K562 (cell line): ENCODE data around the gene MKRN1. TPM values are rescaled to one million over a fixed set of nuclear protein-coding genes. Genes with fewer than 3 reads are reported as not detected.

ENCODE experiments used
- ATAC-seq: fragments of 200-7000 bp; cut with Tn5 transposase; 3 replicates; pipeline ENCODE4 v1.9.1; 2020; ENCODE audit warnings: moderate library complexity
- BruUV-seq: library from RNA; stranded (reverse); fragments of 400-500 nt; replicated peaks from 2 replicates; lab custom pipeline; 2021; lab: Mats Ljungman, UMichigan
- CTCF ChIA-PET: fragments of 300-600 bp; formaldehyde crosslinking; extraction: SDS; loops from one replicate; lab custom pipeline; 2021; ENCODE audit warnings: low intra/inter-chr PET ratio; lab: Yijun Ruan, JAX
- POLR2A ChIA-PET: fragments of 300-600, 350-650 bp; sonication (Branson Sonifier 250); formaldehyde crosslinking; extraction: SDS; loops from one replicate; lab custom pipeline; 2021; ENCODE audit warnings: antibody characterized with exemption, inconsistent platforms; lab: Yijun Ruan, JAX
- DNase-seq, 4 experiments: peaks; one replicate each; pipeline versions ENCODE4 v3.0.0 to v3.0.0-alpha.2; 2011 to 2018; ENCODE audit warnings: low spot score in 3 of 4, mixed read lengths in 3 of 4; ENCODE audit errors: extremely low read depth in 1 of 4
- FAIRE-seq: peaks from 2 replicates; lab custom pipeline; 2011; peaks lifted over from hg19 to GRCh38; lab: Jason Lieb, UNC
- H2AFZ ChIP-seq: 2 replicates; pipeline ENCODE4 v1.6.0; 2011; ENCODE audit warnings: low read depth, low read length, control low read depth, inconsistent platforms
- H3K27ac ChIP-seq: fragments of 200-600 bp; 3 replicates; pipeline ENCODE4 v1.8.0; 2011; ENCODE audit warnings: low read depth, mild to moderate bottlenecking, control low read depth, inconsistent platforms, low read length, moderate library complexity, mixed read lengths; ENCODE audit errors: extremely low read depth
- H3K27me3 ChIP-seq, 2 experiments: fragments of 300-600 bp in 1 of 2; 2 replicates in 1 of 2; 3 replicates in 1 of 2; pipeline versions ENCODE4 v1.6.0 to v1.8.0; 2011; ENCODE audit warnings: inconsistent platforms in 2 of 2, low read length in 2 of 2, mild to moderate bottlenecking in 1 of 2, mixed read lengths in 1 of 2, moderate library complexity in 1 of 2; ENCODE audit not compliant: control insufficient read depth in 2 of 2, insufficient read depth in 2 of 2
- H3K36me3 ChIP-seq: fragments of 300-600 bp; 3 replicates; pipeline ENCODE4 v1.8.0; 2011; ENCODE audit warnings: mild to moderate bottlenecking, low read length, inconsistent platforms; ENCODE audit not compliant: control insufficient read depth, insufficient read depth
- H3K4me1 ChIP-seq, 2 experiments: fragments of 200-600 bp in 1 of 2; replicated peaks in 1 of 2; 2 replicates in 1 of 2; 3 replicates in 1 of 2; pipeline versions ENCODE4 v1.5.1 to v1.8.0; 2011; ENCODE audit warnings: inconsistent platforms in 2 of 2, low read length in 2 of 2, mild to moderate bottlenecking in 1 of 2, mixed read lengths in 1 of 2, moderate library complexity in 1 of 2; ENCODE audit not compliant: control insufficient read depth in 2 of 2, insufficient read depth in 2 of 2
- H3K4me2 ChIP-seq: 2 replicates; pipeline ENCODE4 v1.6.1; 2011; ENCODE audit warnings: low read length, control low read depth, inconsistent platforms, mixed read lengths; ENCODE audit not compliant: insufficient read depth
- H3K4me3 ChIP-seq: fragments of 200-600 bp; sonication (generic), shearing (Covaris generic); 2 replicates; pipeline ENCODE4 v1.5.1; 2016; ENCODE audit warnings: control low read depth, inconsistent platforms
- H3K79me2 ChIP-seq: fragments of 200-600 bp; 3 replicates; pipeline ENCODE4 v1.8.0; 2011; ENCODE audit warnings: low read length, inconsistent platforms; ENCODE audit not compliant: control insufficient read depth, insufficient read depth
- H3K9ac ChIP-seq, 2 experiments: 2 replicates each; pipeline versions ENCODE4 v1.6.0 to v1.6.1; 2011; ENCODE audit warnings: low read depth in 2 of 2, low read length in 2 of 2, control low read depth in 1 of 2, inconsistent platforms in 1 of 2, mild to moderate bottlenecking in 1 of 2, mixed read lengths in 1 of 2; ENCODE audit not compliant: insufficient read depth in 1 of 2
- H3K9me1 ChIP-seq: one replicate; pipeline ENCODE4 v1.6.0; 2011; ENCODE audit warnings: inconsistent platforms, mild to moderate bottlenecking, low read length, moderate library complexity; ENCODE audit not compliant: control insufficient read depth, insufficient read depth
- H3K9me3 ChIP-seq: replicated peaks from 2 replicates; pipeline ENCODE4 v1.5.1; 2011; ENCODE audit warnings: low read depth, low read length, inconsistent platforms; ENCODE audit not compliant: control insufficient read depth, insufficient read depth
- H4K20me1 ChIP-seq: replicated peaks from 2 replicates; pipeline ENCODE4 v1.6.1; 2011; ENCODE audit warnings: low read length, inconsistent platforms, mixed read lengths; ENCODE audit not compliant: control insufficient read depth, insufficient read depth
- CREB1 ChIP-seq, 2 experiments: sonication (generic) in 1 of 2; formaldehyde crosslinking in 1 of 2; IDR thresholded peaks; 2 replicates each; pipeline versions ENCODE4 v1.6.1 to v1.8.0; 2012 to 2022; ENCODE audit warnings: inconsistent platforms in 1 of 2, mild to moderate bottlenecking in 1 of 2, missing genetic modification reagents in 1 of 2, moderate library complexity in 1 of 2
- EP400 ChIP-seq: fragments of 450-650 bp; IDR thresholded peaks from 2 replicates; pipeline ENCODE4 v1.6.1; 2017; ENCODE audit warnings: antibody characterized with exemption, mild to moderate bottlenecking, moderate library complexity
- FUS ChIP-seq: fragments of 200-400 bp; formaldehyde crosslinking; optimal IDR thresholded peaks from 2 replicates; pipeline ENCODE3; 2017; ENCODE audit warnings: low read depth, low read length
- GABPB1 ChIP-seq: sonication (generic); formaldehyde crosslinking; IDR thresholded peaks from 2 replicates; pipeline ENCODE4 v1.8.0; 2022; ENCODE audit warnings: mild to moderate bottlenecking, missing genetic modification reagents
- GATAD2A ChIP-seq: fragments of 450-650 bp; IDR thresholded peaks from 2 replicates; pipeline ENCODE4 v1.6.1; 2017
- HLTF ChIP-seq: fragments of 450-650 bp; IDR thresholded peaks from 2 replicates; pipeline ENCODE4 v1.6.1; 2016
- KLF13 ChIP-seq: fragments of 450-650 bp; IDR thresholded peaks from 2 replicates; pipeline ENCODE4 v1.6.1; 2016; ENCODE audit warnings: missing genetic modification characterization, low read depth, mild to moderate bottlenecking, missing compliant biosample characterization, moderate library complexity, borderline replicate concordance
- MIER1 ChIP-seq: fragments of 450-650 bp; IDR thresholded peaks from 2 replicates; pipeline ENCODE4 v1.6.1; 2016; ENCODE audit warnings: antibody characterized with exemption, mild to moderate bottlenecking, low read depth
- PRPF4 ChIP-seq: fragments of 200-400 bp; formaldehyde crosslinking; IDR thresholded peaks from one replicate; pipeline ENCODE4 v1.6.1; 2017; ENCODE audit warnings: low read length, low read depth, mild to moderate bottlenecking; ENCODE audit not compliant: insufficient read depth, poor library complexity, severe bottlenecking
- RB1 ChIP-seq: fragments of 450-650 bp; IDR thresholded peaks from 2 replicates; pipeline ENCODE4 v1.6.1; 2017; ENCODE audit warnings: low read depth, mild to moderate bottlenecking
- RBBP5 ChIP-seq: fragments of 200-600 bp; sonication (generic); IDR thresholded peaks from 2 replicates; pipeline ENCODE4 v1.6.1; 2012; ENCODE audit warnings: borderline replicate concordance, mild to moderate bottlenecking, low read length, control low read depth, inconsistent platforms; ENCODE audit not compliant: insufficient read depth, poor library complexity, severe bottlenecking
- SREBF2 ChIP-seq: sonication (generic); formaldehyde crosslinking; IDR thresholded peaks from 2 replicates; pipeline ENCODE4 v1.4.0; 2020; ENCODE audit warnings: mild to moderate bottlenecking, missing genetic modification reagents
- TARDBP ChIP-seq: fragments of 450-650 bp; IDR thresholded peaks from 2 replicates; pipeline ENCODE4 v1.6.1; 2016
- THRAP3 ChIP-seq: fragments of 450-650 bp; IDR thresholded peaks from 2 replicates; pipeline ENCODE4 v1.6.1; 2016; ENCODE audit warnings: mild to moderate bottlenecking, inconsistent platforms, borderline replicate concordance
- WHSC1 ChIP-seq: IDR thresholded peaks from one replicate; pipeline ENCODE4 v1.6.1; 2012; ENCODE audit warnings: low read length, control low read depth, inconsistent platforms
- ZNF444 ChIP-seq: fragments of 250-450 bp; sonication (Bioruptor Pico); IDR thresholded peaks from 2 replicates; pipeline ENCODE4 v1.4.0; 2020; ENCODE audit warnings: mild to moderate bottlenecking, moderate library complexity
- ZNF583 ChIP-seq: fragments of 250-450 bp; sonication (Bioruptor Pico); IDR thresholded peaks from 2 replicates; pipeline ENCODE4 v1.4.0; 2020
- ZNF778 ChIP-seq: fragments of 450-650 bp; formaldehyde crosslinking; IDR thresholded peaks from 2 replicates; pipeline ENCODE4 v1.4.0; 2020; ENCODE audit warnings: mild to moderate bottlenecking, moderate library complexity
- WGBS: fragments of 100-300 bp; shearing (Covaris generic); methylation state at CpG from one replicate; pipeline ENCODE4 v1.1.6; 2016; ENCODE audit warnings: low coverage, mixed read lengths; ENCODE audit not compliant: insufficient coverage; ENCODE audit errors: missing lambda C conversion rate; 5-methylcytosine and 5-hydroxymethylcytosine counted together
- in situ Hi-C: fragments of 300-500 bp; cut with MboI; formaldehyde crosslinking; loops from 4 replicates; pipeline ENCODE4 v1.15.0; 2018; ENCODE audit warnings: inconsistent platforms, mixed read lengths
- intact Hi-C: fragments of 100-400 bp; cut with micrococcal nuclease; formaldehyde crosslinking; loops from 2 replicates; pipeline ENCODE4 v1.14.2; 2022
- polyA plus RNA-seq, 8 experiments: library from polyadenylated mRNA; depleted of rRNA in 4 of 8; stranded (reverse) in 5 of 8; unstranded in 3 of 8; fragments of >200 nt; fragmentation: Nextera tagmentation in 2 of 8; fragmentation: Illumina TruSeq in 1 of 8; extraction: Ambion mirVana in 2 of 8; extraction: Trizol in 1 of 8; gene quantifications; 2 replicates each; pipeline versions ENCODE4 v1.2.1 to v1.2.3, GENCODE V29; 2011 to 2014; ENCODE audit warnings: inconsistent platforms in 1 of 8, missing spikeins in 1 of 8
- total RNA-seq, 7 experiments: library from RNA; depleted of rRNA in 6 of 7; stranded (reverse); fragments of >200 nt in 6 of 7; fragmentation: Illumina TruSeq in 2 of 7; extraction: Trizol in 2 of 7; gene quantifications; 2 replicates each; pipeline versions ENCODE4 v1.2.1 to v1.2.3, GENCODE V29; 2011 to 2021; ENCODE audit warnings: low replicate concordance in 1 of 7
- TF ChIP-seq, protein P1 (sequence below): fragments of 450-650 bp; IDR thresholded peaks from 2 replicates; pipeline ENCODE4 v1.6.1; 2014; ENCODE audit warnings: low read depth, mild to moderate bottlenecking, moderate library complexity, borderline replicate concordance
- TF ChIP-seq, protein P2 (sequence below): fragments of 250-450 bp; sonication (Bioruptor Pico); IDR thresholded peaks from 2 replicates; pipeline ENCODE4 v1.8.0; 2021; ENCODE audit warnings: borderline replicate concordance, mild to moderate bottlenecking, moderate library complexity; ENCODE audit not compliant: poor library complexity, severe bottlenecking
- TF ChIP-seq, protein P3 (sequence below): sonication (generic); formaldehyde crosslinking; IDR thresholded peaks from 2 replicates; pipeline ENCODE4 v1.5.0; 2020; ENCODE audit warnings: missing genetic modification reagents

The MKRN1 gene
- total and polyA plus RNA-seq, 9 of the 15 experiments (the other 6 are each of a cell fraction or from before 2014, with no cell fraction given), result 30.5 to 90.3 (median 76.0) TPM

DNA sequence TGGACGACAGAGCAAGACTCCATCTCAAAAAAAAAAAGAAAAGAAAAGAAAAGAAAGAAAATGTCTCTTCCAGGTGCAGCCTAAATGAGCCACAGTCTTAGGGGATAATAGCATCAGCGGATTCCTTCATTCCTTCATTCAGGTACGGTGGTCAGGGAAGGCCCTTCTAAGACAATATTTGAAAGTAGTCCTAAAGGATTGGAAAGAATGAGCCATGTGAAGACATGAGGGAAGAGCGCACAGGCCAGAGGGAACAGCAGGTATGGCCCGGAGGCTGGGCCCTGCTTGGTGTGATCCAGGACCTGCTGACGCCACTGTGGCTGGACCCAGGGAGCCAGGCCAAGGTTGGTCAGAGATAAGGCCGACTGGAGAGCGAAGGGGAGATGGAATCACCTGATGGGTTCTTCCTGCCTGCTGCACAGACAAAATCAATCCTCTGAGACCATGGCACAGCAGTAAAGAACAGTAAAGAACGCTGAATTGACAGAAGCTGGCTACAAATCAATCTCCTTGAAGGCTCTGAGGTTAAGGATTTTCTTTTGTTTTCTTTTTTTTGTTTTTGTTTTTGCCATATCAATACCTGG, 16.3 kb upstream of the MKRN1 start:
- 38% methylated on average over 8 of the region's 9 CpGs for WGBS
- no TSS peak for BruUV-seq
- peaks cover 4 to 8% of the 10 kb centered on the region in 2 experiments; a peak in 4 of 5 replicates for H3K4me1 ChIP-seq
- no peaks in the 10 kb centered on the region for H3K27me3 ChIP-seq
- peak; percentile 37 for FAIRE-seq
- H3K4me2 ChIP-seq, result no peak overlapping the region
- peak overlapping the region in 1 of 2 experiments; percentile 90; a peak in 2 of 4 replicates for H3K9ac ChIP-seq
- intact Hi-C loops (no loop called here), in situ Hi-C loops (no loop called here)
- H3K4me3 ChIP-seq, result no peak overlapping the region
- peak; percentile 77 for ATAC-seq
- POLR2A ChIA-PET, result interaction anchor here (1.1 kb wide), 1 partner anchor 12 kb away, joined by 4 read pairs; no protein-coding TSS in a partner anchor
- H3K9me1 ChIP-seq, result no peaks in the 10 kb centered on the region
- peak overlapping the region; percentile 87 for H2AFZ ChIP-seq
- H3K79me2 ChIP-seq, result no peaks in the 10 kb centered on the region
- no peaks in the 10 kb centered on the region for H3K9me3 ChIP-seq
- CTCF ChIA-PET, result interaction anchor here (0.6 kb wide), 1 partner anchor 11 kb away, joined by 3 read pairs; no protein-coding TSS in a partner anchor
- no peaks in the 10 kb centered on the region for H3K36me3 ChIP-seq
- DNase-seq, result peak; percentile 52 to 63 (median 57)
- no peaks in the 10 kb centered on the region for H4K20me1 ChIP-seq
- H3K27ac ChIP-seq, result no peak overlapping the region
- TF ChIP-seq CREB1 (IDR thresholded peaks at IDR 0.05) (no peak), CREB1 (CRISPR knock-in tag; IDR thresholded peaks at IDR 0.05) (no peak), PRPF4 (no peak), HLTF (no peak), RBBP5 (no peak), ZNF778 (no peak), RB1 (no peak), EP400 (no peak), THRAP3 (no peak), TARDBP (no peak), MIER1 (no peak), GABPB1 (CRISPR knock-in tag) (no peak), ZNF583 (CRISPR knock-in tag) (no peak), FUS (no peak), WHSC1 (no peak), GATAD2A (0 out of 2 replicates have a peak, but pooled peaks have one; percentile 35), SREBF2 (CRISPR knock-in tag) (no peak), ZNF444 (CRISPR knock-in tag) (no peak), KLF13 (tag) (no peak)
- TF ChIP-seq, protein P1, sequence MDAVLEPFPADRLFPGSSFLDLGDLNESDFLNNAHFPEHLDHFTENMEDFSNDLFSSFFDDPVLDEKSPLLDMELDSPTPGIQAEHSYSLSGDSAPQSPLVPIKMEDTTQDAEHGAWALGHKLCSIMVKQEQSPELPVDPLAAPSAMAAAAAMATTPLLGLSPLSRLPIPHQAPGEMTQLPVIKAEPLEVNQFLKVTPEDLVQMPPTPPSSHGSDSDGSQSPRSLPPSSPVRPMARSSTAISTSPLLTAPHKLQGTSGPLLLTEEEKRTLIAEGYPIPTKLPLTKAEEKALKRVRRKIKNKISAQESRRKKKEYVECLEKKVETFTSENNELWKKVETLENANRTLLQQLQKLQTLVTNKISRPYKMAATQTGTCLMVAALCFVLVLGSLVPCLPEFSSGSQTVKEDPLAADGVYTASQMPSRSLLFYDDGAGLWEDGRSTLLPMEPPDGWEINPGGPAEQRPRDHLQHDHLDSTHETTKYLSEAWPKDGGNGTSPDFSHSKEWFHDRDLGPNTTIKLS, result no peak
- TF ChIP-seq, protein P2, sequence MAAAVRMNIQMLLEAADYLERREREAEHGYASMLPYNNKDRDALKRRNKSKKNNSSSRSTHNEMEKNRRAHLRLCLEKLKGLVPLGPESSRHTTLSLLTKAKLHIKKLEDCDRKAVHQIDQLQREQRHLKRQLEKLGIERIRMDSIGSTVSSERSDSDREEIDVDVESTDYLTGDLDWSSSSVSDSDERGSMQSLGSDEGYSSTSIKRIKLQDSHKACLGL, result no peak
- TF ChIP-seq, protein P3, sequence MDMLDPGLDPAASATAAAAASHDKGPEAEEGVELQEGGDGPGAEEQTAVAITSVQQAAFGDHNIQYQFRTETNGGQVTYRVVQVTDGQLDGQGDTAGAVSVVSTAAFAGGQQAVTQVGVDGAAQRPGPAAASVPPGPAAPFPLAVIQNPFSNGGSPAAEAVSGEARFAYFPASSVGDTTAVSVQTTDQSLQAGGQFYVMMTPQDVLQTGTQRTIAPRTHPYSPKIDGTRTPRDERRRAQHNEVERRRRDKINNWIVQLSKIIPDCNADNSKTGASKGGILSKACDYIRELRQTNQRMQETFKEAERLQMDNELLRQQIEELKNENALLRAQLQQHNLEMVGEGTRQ (CRISPR knock-in tag), result no peak
